Activated T-cell treated with anti-CD3 and anti-CD28 coated beads, Interleukin-2, amount 50 U/mL, for 1 hour (primary cell): Measurements from ENCODE around the gene HOXD10.

ENCODE experiments used
- DNase-seq: peaks from one replicate; pipeline ENCODE4 v3.0.0-alpha.2; 2020

The HOXD10 gene

GRCh38 chr2:176137252-176137580, 20.6 kb downstream of the HOXD10 start:
- no peak for DNase-seq

DNA sequence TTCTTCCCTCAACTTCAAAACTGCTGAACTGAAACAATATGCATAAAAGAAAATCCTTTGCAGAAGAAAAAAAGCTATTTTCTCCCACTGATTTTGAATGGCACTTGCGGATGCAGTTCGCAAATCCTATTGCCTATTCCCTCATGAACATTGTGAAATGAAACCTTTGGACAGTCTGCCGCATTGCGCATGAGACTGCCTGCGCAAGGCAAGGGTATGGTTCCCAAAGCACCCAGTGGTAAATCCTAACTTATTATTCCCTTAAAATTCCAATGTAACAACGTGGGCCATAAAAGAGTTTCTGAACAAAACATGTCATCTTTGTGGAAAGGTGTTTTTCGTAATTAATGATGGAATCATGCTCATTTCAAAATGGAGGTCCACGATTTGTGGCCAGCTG, 21.3 kb downstream of the HOXD10 start:
- no peak for DNase-seq

GRCh38 chr2:176138526-176138922, 21.9 kb downstream of the HOXD10 start:
- no peak for DNase-seq

GRCh38 chr2:176138923-176139660, 22.5 kb downstream of the HOXD10 start:
- DNase-seq = no peak

GRCh38 chr2:176139661-176140512, 23.3 kb downstream of the HOXD10 start:
- DNase-seq = no peak

- peak; percentile 71 for DNase-seq
Observed at GRCh38 chr2:176140513-176141317, 24.1 kb downstream of the HOXD10 start.

GRCh38 chr2:176142281-176142680, 25.7 kb downstream of the HOXD10 start:
- DNase-seq = no peak

- DNase-seq = no peak
Observed at GRCh38 chr2:176145085-176145969, 28.7 kb downstream of the HOXD10 start.

DNA sequence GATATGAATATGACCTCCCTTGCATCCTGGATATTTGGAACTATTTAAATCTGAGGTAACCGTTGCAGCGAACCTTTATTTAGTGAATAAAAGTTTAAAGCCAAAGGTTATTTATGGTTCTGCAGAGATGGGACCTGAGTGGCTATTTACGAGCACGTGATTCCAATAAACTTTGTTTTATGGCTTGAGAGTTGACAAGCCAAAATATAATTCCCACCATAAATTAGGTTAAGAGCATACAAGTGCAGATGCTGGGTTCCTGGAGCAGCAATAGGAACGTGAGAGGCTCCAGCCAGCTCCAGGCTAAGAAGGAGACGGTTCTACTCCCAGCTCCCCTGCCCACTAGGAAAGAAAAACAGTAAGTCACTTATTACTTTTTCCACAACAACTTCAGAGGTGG, 29.5 kb downstream of the HOXD10 start:
- DNase-seq = no peak

DNA sequence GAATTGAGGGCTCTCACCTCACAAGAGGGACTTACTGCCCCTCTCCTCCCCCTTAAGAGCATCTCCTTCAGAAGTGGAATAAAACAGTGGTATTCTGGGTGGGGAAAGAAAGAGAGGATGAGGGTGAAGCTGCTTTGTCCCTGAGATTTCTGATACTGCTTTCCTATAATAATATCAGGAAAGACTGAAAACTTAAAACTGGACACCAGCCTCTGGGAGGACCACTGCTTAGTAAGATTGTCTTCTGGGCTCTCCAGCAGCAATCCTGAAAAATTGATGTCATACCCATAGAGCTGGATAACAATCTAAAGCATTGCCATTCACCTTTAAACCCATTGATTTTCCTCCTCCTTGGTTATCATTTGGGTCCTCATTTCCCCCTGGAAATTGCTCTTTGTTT, 30.1 kb downstream of the HOXD10 start:
- no peak for DNase-seq

DNA sequence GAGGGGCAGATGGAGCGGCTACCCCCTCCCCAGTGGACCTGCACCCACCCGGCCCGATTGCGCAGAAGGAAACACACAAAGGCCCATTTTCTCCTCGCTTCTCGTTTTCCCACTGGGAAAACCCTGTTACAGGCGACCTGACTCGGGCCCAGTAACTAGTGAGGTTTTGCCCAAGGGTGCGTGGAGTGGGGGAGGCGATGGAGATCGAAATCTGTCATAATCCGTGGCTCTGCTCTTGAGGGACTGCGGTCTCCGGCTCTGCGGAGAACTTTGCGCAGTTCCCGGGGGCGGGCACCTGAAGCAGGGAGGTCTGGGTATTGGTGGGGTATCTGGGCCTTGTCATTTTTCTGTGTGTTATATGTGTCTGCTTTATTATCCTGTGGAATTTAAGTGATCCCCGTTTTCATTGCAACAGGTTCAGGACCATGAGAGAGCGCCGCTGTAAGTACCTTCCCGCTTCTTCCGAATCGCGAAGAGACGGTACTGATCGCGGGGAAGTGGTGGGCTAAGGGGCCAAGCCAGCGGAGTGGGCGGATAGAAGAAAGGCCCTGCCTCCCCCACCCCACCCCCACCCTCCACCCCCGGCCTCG, 30.7 kb downstream of the HOXD10 start:
- DNase-seq = no peak

- DNase-seq = no peak
Observed at GRCh38 chr2:176147800-176148496, 31.4 kb downstream of the HOXD10 start.

- DNase-seq = no peak
Observed at GRCh38 chr2:176148751-176149421, 32.3 kb downstream of the HOXD10 start.

GRCh38 chr2:176149481-176149938, 32.9 kb downstream of the HOXD10 start:
- no peak for DNase-seq

GRCh38 chr2:176149939-176150583, 33.5 kb downstream of the HOXD10 start:
- no peak for DNase-seq

GRCh38 chr2:176150584-176151441, 34.2 kb downstream of the HOXD10 start:
- DNase-seq = no peak

DNA sequence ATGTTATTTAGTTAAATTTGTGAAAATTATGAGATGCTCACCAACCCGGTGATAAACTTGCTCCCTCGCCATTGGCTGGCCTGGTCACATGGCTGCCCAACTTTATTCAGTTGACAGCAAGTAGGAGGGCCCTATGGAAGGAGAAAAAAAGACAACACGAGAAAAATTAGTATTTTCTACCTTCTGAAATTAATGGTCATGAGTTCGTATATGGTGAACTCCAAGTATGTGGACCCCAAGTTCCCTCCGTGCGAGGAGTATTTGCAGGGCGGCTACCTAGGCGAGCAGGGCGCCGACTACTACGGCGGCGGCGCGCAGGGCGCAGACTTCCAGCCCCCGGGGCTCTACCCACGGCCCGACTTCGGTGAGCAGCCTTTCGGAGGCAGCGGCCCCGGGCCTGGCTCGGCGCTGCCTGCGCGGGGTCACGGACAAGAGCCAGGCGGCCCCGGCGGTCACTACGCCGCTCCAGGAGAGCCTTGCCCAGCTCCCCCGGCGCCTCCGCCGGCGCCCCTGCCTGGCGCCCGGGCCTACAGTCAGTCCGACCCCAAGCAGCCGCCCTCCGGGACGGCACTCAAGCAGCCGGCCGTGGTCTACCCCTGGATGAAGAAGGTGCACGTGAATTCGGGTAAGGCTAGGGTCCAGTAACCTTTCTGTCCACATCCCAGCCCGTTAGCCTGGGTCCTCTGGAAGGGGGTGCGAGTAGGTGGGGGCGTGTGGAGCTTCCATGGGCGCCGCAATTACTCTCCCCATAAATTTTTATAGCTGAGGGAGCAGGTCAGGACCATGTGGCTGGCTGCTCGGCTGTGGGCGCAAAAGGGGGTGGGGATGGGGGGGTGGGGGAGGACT, 35.1 kb downstream of the HOXD10 start, which contains the start of gene HOXD4:
HOXD4 (plus strand) TSS at position 109 of the 846 bp plus-strand sequence; CDS start at position 193, 84 bp downstream.
- DNase-seq = no peak
